DND-41 (cell line): ENCODE results near the gene GSDME.

ENCODE experiments used
- CTCF ChIP-seq: IDR thresholded peaks from 2 replicates; pipeline ENCODE4 v1.5.1; 2012; ENCODE audit warnings: borderline replicate concordance, low read length, moderate library complexity, mild to moderate bottlenecking; ENCODE audit not compliant: poor library complexity, severe bottlenecking; ENCODE audit errors: extremely low read depth
- EZH2 ChIP-seq: IDR thresholded peaks from 3 replicates; pipeline ENCODE4 v1.6.1; 2012; ENCODE audit warnings: borderline replicate concordance, low read depth, mild to moderate bottlenecking, moderate library complexity, low read length, inconsistent platforms; ENCODE audit not compliant: severe bottlenecking

- no peak for TF ChIP-seq CTCF
- TF ChIP-seq EZH2: no peak
Measured at GRCh38 chr7:24713039-24713793, 44.0 kb downstream of the GSDME start.
